Caco-2 (cell line): Measurements from ENCODE around the gene CACNG6. TPM values are rescaled to one million over a fixed set of nuclear protein-coding genes. Genes with fewer than 3 reads are reported as not detected.

Experiments
- BruUV-seq: library from RNA; stranded (reverse); fragments of 400-500 nt; replicated peaks from 2 replicates; lab custom pipeline; 2021; lab: Mats Ljungman, UMichigan
- CTCF ChIA-PET: fragments of 300-600 bp; sonication (Branson Sonifier 250); formaldehyde crosslinking; loops from one replicate; lab custom pipeline; 2022; ENCODE audit warnings: antibody characterized with exemption; lab: Charles Lee
- POLR2A ChIA-PET: fragments of 300-600 bp; sonication (Branson Sonifier 250); formaldehyde crosslinking; loops from one replicate; lab custom pipeline; 2022; ENCODE audit warnings: antibody characterized with exemption; lab: Charles Lee
- DNase-seq, 2 experiments: peaks; one replicate each; pipeline versions ENCODE4 v3.0.0 to v3.0.0-alpha.2; 2020 to 2022
- H3K27me3 ChIP-seq: replicated peaks from 2 replicates; pipeline ENCODE4 v1.6.0; 2011; ENCODE audit warnings: low read length; ENCODE audit not compliant: control insufficient read depth, insufficient read depth
- H3K36me3 ChIP-seq: 2 replicates; pipeline ENCODE4 v1.5.1; 2011; ENCODE audit warnings: low read length; ENCODE audit not compliant: control insufficient read depth, insufficient read depth
- H3K4me1 ChIP-seq: fragments of 250-450 bp; sonication (Bioruptor Pico); 2 replicates; pipeline ENCODE4 v1.5.1; 2020; ENCODE audit warnings: mild to moderate bottlenecking
- H3K4me3 ChIP-seq: 2 replicates; pipeline ENCODE4 v1.5.1; 2011; ENCODE audit warnings: low read depth, mild to moderate bottlenecking, control low read depth, low read length
- H3K9me3 ChIP-seq: fragments of 250-450 bp; sonication (Bioruptor Pico); 2 replicates; pipeline ENCODE4 v1.5.1; 2020; ENCODE audit warnings: mild to moderate bottlenecking, moderate library complexity
- H3K27ac Mint-ChIP-seq: one replicate; pipeline ENCODE4 v1.8.0; 2022; ENCODE audit warnings: mixed read lengths; ENCODE audit not compliant: unreplicated experiment
- H3K27me3 Mint-ChIP-seq: one replicate; pipeline ENCODE4 v1.8.0; 2022; ENCODE audit warnings: mixed read lengths; ENCODE audit not compliant: insufficient read depth, unreplicated experiment
- H3K36me3 Mint-ChIP-seq: one replicate; pipeline ENCODE4 v1.8.0; 2022; ENCODE audit warnings: mild to moderate bottlenecking, mixed read lengths; ENCODE audit not compliant: insufficient read depth, unreplicated experiment
- H3K4me1 Mint-ChIP-seq: one replicate; pipeline ENCODE4 v1.8.0; 2022; ENCODE audit warnings: low read depth, mixed read lengths; ENCODE audit not compliant: unreplicated experiment
- H3K4me3 Mint-ChIP-seq: one replicate; pipeline ENCODE4 v1.8.0; 2022; ENCODE audit warnings: mild to moderate bottlenecking, moderate library complexity, mixed read lengths; ENCODE audit not compliant: unreplicated experiment
- H3K9me3 Mint-ChIP-seq: one replicate; pipeline ENCODE4 v1.8.0; 2022; ENCODE audit warnings: mixed read lengths; ENCODE audit not compliant: unreplicated experiment
- intact Hi-C: fragments of 100-400 bp; cut with micrococcal nuclease; formaldehyde crosslinking; loops from one replicate; pipeline ENCODE4 v1.10.0; 2022; ENCODE audit not compliant: unreplicated experiment
- total RNA-seq: library from RNA; stranded (reverse); gene quantifications from 2 replicates; pipeline ENCODE4 v1.2.3, GENCODE V29; 2022
- TF ChIP-seq, protein P1 (sequence below), 2 experiments: fragments of 200-600 bp in 1 of 2; IDR thresholded peaks; 1 replicate in 1 of 2; 2 replicates in 1 of 2; pipeline versions ENCODE4 v1.5.1 to v1.8.0; 2011 to 2022; ENCODE audit warnings: antibody characterized with exemption in 1 of 2, control low read depth in 1 of 2, inconsistent platforms in 1 of 2, low read depth in 1 of 2, low read length in 1 of 2, mild to moderate bottlenecking in 1 of 2, moderate library complexity in 1 of 2; ENCODE audit not compliant: insufficient read depth in 1 of 2, severe bottlenecking in 1 of 2, unreplicated experiment in 1 of 2

The CACNG6 gene
- total RNA-seq, 1 experiment from 2014 or later, result 1.4 TPM

DNA sequence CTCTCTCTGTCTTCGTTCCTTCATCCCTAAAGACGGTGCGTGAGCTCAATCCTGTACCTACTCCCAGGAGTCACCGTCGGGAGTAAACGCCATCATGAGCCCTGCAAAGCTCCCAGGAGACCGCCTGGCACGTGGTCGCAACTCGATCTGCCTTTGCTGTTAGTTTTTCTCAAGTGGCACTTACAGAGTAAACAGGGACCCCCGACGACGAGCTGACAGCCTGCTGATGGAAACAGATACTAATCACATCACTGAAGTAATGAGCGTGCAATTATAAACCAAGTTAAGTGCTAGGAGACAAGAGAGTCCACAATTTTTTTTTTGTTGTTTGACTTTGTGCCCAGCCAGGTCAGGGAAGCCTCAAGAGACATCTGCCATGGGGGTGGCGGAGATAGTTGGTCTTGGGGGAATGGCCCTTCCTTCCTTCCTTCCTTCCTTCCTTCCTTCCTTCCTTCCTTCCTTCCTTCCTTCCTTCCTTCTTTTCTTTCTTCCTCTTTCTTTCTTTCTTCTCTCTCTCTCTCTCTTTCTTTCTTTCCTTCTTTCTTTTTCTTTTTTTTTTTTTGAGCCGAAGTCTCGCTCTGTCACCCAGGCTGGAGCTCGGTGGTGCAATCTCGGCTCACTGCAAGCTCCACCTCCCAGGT, 23.6 kb downstream of the CACNG6 start:
- ChIA-PET CTCF (interaction anchor here (0.6 to 1.0 kb wide), 3 partner anchors 9 to 174 kb away, joined by 3 to 7 read pairs (median 3); no protein-coding TSS in a partner anchor), POLR2A (no interaction called here)
- Mint-ChIP-seq H3K9me3 (peaks cover 10% of the 10 kb centered on the region), H3K27ac (no peak overlapping the region), H3K4me1 (peaks cover 6% of the 10 kb centered on the region), H3K4me3 (no peak overlapping the region), H3K27me3 (no peaks in the 10 kb centered on the region), H3K36me3 (no peaks in the 10 kb centered on the region)
- Histone ChIP-seq H3K4me3 (no peak overlapping the region), H3K4me1 (no peaks in the 10 kb centered on the region; the same call in 1 of the 2 replicates), H3K9me3 (no peaks in the 10 kb centered on the region), H3K36me3 (no peaks in the 10 kb centered on the region), H3K27me3 (no peaks in the 10 kb centered on the region)
- TF ChIP-seq, protein P1, sequence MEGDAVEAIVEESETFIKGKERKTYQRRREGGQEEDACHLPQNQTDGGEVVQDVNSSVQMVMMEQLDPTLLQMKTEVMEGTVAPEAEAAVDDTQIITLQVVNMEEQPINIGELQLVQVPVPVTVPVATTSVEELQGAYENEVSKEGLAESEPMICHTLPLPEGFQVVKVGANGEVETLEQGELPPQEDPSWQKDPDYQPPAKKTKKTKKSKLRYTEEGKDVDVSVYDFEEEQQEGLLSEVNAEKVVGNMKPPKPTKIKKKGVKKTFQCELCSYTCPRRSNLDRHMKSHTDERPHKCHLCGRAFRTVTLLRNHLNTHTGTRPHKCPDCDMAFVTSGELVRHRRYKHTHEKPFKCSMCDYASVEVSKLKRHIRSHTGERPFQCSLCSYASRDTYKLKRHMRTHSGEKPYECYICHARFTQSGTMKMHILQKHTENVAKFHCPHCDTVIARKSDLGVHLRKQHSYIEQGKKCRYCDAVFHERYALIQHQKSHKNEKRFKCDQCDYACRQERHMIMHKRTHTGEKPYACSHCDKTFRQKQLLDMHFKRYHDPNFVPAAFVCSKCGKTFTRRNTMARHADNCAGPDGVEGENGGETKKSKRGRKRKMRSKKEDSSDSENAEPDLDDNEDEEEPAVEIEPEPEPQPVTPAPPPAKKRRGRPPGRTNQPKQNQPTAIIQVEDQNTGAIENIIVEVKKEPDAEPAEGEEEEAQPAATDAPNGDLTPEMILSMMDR (IDR thresholded peaks at IDR 0.05; ENCODE audit: insufficient read depth in 1 of 2, low read depth in 1 of 2, low read length in 1 of 2, severe bottlenecking in 1 of 2, unreplicated experiment in 1 of 2), result no peak
- DNase-seq, result no peak
- intact Hi-C loops, result no loop called here
- no TSS peak for BruUV-seq

DNA sequence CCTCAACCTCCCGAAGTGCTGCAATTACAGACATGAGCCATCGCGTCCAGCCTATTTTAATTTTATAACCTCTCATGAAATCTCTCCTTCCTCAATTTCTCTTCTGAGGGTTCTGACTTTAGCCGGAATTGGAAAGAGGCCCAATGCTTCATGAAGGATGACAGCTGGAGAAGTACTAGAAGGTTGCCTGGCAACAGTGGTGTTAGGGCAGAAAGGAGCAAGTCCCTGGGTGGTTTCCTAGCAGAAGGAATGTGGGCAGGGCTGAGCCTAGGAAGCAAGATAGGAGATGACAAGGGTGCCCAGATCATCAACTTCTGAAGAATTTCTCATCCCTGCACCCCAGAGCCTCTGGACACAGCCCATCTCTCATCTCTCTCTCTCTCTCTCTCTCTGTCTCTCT, 25.8 kb downstream of the CACNG6 start:
- ChIA-PET CTCF (no interaction called here), POLR2A (no interaction called here)
- Mint-ChIP-seq H3K27me3 (no peaks in the 10 kb centered on the region), H3K27ac (no peak overlapping the region), H3K4me1 (peaks cover 6% of the 10 kb centered on the region), H3K4me3 (no peak overlapping the region), H3K36me3 (no peaks in the 10 kb centered on the region), H3K9me3 (peaks cover 10% of the 10 kb centered on the region)
- Histone ChIP-seq H3K4me1 (peaks cover 5% of the 10 kb centered on the region), H3K27me3 (no peaks in the 10 kb centered on the region), H3K4me3 (no peak overlapping the region), H3K9me3 (no peaks in the 10 kb centered on the region), H3K36me3 (no peaks in the 10 kb centered on the region)
- TF ChIP-seq, protein P1 (IDR thresholded peaks at IDR 0.05; ENCODE audit: insufficient read depth in 1 of 2, low read depth in 1 of 2, low read length in 1 of 2, severe bottlenecking in 1 of 2, unreplicated experiment in 1 of 2), result no peak
- no peak for DNase-seq
- no TSS peak for BruUV-seq
- intact Hi-C loops, result no loop called here

- Histone ChIP-seq H3K4me1 (peaks cover 5% of the 10 kb centered on the region), H3K9me3 (no peaks in the 10 kb centered on the region), H3K36me3 (no peaks in the 10 kb centered on the region), H3K27me3 (no peaks in the 10 kb centered on the region), H3K4me3 (no peak overlapping the region)
- Mint-ChIP-seq H3K27ac (peak overlapping the region; percentile 82), H3K9me3 (peaks cover 10% of the 10 kb centered on the region), H3K36me3 (peaks cover 5% of the 10 kb centered on the region), H3K4me3 (no peak overlapping the region), H3K4me1 (peaks cover 6% of the 10 kb centered on the region), H3K27me3 (no peaks in the 10 kb centered on the region)
- ChIA-PET POLR2A (no interaction called here), CTCF (interaction anchor here (1.4 kb wide), 1 partner anchor 9 kb away, joined by 8 read pairs; no protein-coding TSS in a partner anchor)
- intact Hi-C loops, result loop anchor here (5.0 kb wide), 2 partner anchors 229 to 824 kb away; no protein-coding TSS in a partner anchor
- no TSS peak for BruUV-seq
- TF ChIP-seq, protein P1 (IDR thresholded peaks at IDR 0.05; ENCODE audit: insufficient read depth in 1 of 2, low read depth in 1 of 2, low read length in 1 of 2, severe bottlenecking in 1 of 2, unreplicated experiment in 1 of 2), result no peak
- DNase-seq, result no peak
These were observed 29.9 kb downstream of the CACNG6 start for GRCh38 chr19:54021363-54021762.
